Dedifferentiated amniotic fluid mesenchymal stem cell (primary cell): Measurements from ENCODE around the gene TMEM184A.

Source experiments
- DNase-seq: peaks from one replicate; pipeline ENCODE4 v3.0.0-alpha.2; 2016; ENCODE audit errors: extremely low spot score

The TMEM184A gene

GRCh38 chr7:1555813-1556543, at the start of gene TMEM184A:
TMEM184A (minus strand) TSS chr7:1556205; CDS start chr7:1555484, 721 bp downstream.
- DNase-seq, result no peak

GRCh38 chr7:1604383-1604782, 48.4 kb upstream of the TMEM184A start:
- no peak for DNase-seq

- no peak for DNase-seq
Measured at GRCh38 chr7:1603346-1604225, 47.6 kb upstream of the TMEM184A start.

- no peak for DNase-seq
Measured at GRCh38 chr7:1602386-1602785, 46.4 kb upstream of the TMEM184A start.

- no peak for DNase-seq
Measured at GRCh38 chr7:1601956-1602355, 46.0 kb upstream of the TMEM184A start.

- no peak for DNase-seq
Measured at GRCh38 chr7:1599640-1600395, 43.8 kb upstream of the TMEM184A start.

- no peak for DNase-seq
Measured at GRCh38 chr7:1598961-1599639, 43.1 kb upstream of the TMEM184A start.

- no peak for DNase-seq
Measured at GRCh38 chr7:1598286-1598685, 42.3 kb upstream of the TMEM184A start.

GRCh38 chr7:1597791-1598190, 41.8 kb upstream of the TMEM184A start:
- DNase-seq, result no peak

GRCh38 chr7:1597066-1597760, 41.2 kb upstream of the TMEM184A start:
- DNase-seq, result no peak

GRCh38 chr7:1596181-1597043, 40.4 kb upstream of the TMEM184A start:
- no peak for DNase-seq

- DNase-seq, result no peak
Measured at GRCh38 chr7:1595636-1596035, 39.6 kb upstream of the TMEM184A start.

GRCh38 chr7:1595027-1595426, 39.0 kb upstream of the TMEM184A start:
- DNase-seq, result no peak

GRCh38 chr7:1593904-1594421, 38.0 kb upstream of the TMEM184A start:
- DNase-seq, result no peak

- no peak for DNase-seq
Measured at GRCh38 chr7:1593091-1593866, 37.3 kb upstream of the TMEM184A start.

GRCh38 chr7:1592299-1592871, 36.4 kb upstream of the TMEM184A start:
- no peak for DNase-seq

GRCh38 chr7:1591876-1592275, 35.9 kb upstream of the TMEM184A start:
- DNase-seq, result no peak

GRCh38 chr7:1591396-1591795, 35.4 kb upstream of the TMEM184A start:
- DNase-seq, result no peak

- DNase-seq, result no peak
Measured at GRCh38 chr7:1590887-1591286, 34.9 kb upstream of the TMEM184A start.
